ENCODE data around the gene CNST. TPM values are rescaled to one million over a fixed set of nuclear protein-coding genes. Genes with fewer than 3 reads are reported as not detected.

CNST gene
- total RNA-seq, 1 experiment from 2014 or later, result 19.8 TPM

GRCh38 chr1:246591958-246592357 is 25.7 kb downstream of the CNST start:
- no peak overlapping the region for H3K9ac ChIP-seq (ENCODE audit: extremely low read depth, insufficient read length, low read length)
- Mint-ChIP-seq H3K27ac (no peak overlapping the region; a peak in 1 of 7 replicates), H3K4me1 (no peaks in the 10 kb centered on the region), H3K4me3 (no peak overlapping the region), H3K36me3 (ENCODE audit: insufficient read depth in 1 of 3, low read depth in 3 of 3) (peaks cover 16 to 24% (median 22%) of the 10 kb centered on the region in 3 experiments), H3K27me3 (ENCODE audit: low read depth) (no peaks in the 10 kb centered on the region), H3K9me3 (peaks cover 7 to 9% of the 10 kb centered on the region in 2 experiments)
- no peaks in the 10 kb centered on the region for H3K4me1 ChIP-seq (ENCODE audit: insufficient read depth, low read length)
- no peak for DNase-seq
- H3K14ac ChIP-seq (ENCODE audit: insufficient read depth, low read length), result no peak overlapping the region
- no CpG with 5 or more reads among the region's 13 CpGs for WGBS (ENCODE audit: extremely low coverage, insufficient read length, low lambda C conversion rate)
- H2BK12ac ChIP-seq (ENCODE audit: insufficient read length, low read depth, low read length), result no peak overlapping the region
- H4K20me1 ChIP-seq (ENCODE audit: control insufficient read depth, insufficient read depth, insufficient read length), result no peaks in the 10 kb centered on the region
- no peak overlapping the region for H3T11ph ChIP-seq (ENCODE audit: low read length)
- no peak overlapping the region for H4K8ac ChIP-seq (replicated peaks; ENCODE audit: insufficient read length, low read depth, low read length)
- H4K5ac ChIP-seq (ENCODE audit: insufficient read length, low read depth, low read length), result no peak overlapping the region
- no peak overlapping the region for H2AFZ ChIP-seq (ENCODE audit: low read length)
- H3K56ac ChIP-seq (ENCODE audit: insufficient read length, low read depth, low read length), result no peak overlapping the region
- no peak overlapping the region for H3K4me2 ChIP-seq (ENCODE audit: insufficient read depth, insufficient read length, low read length)
- H3K23me2 ChIP-seq (ENCODE audit: insufficient read length, low read depth, low read length, poor library complexity, severe bottlenecking), result no peaks in the 10 kb centered on the region
- H3K79me2 ChIP-seq (ENCODE audit: insufficient read depth, low read length), result no peaks in the 10 kb centered on the region
- H3K4ac ChIP-seq (ENCODE audit: low read depth, low read length), result no peak overlapping the region
- no peak overlapping the region for H2BK120ac ChIP-seq (ENCODE audit: low read depth, low read length, poor library complexity, severe bottlenecking)
- no peaks in the 10 kb centered on the region for H3K27me3 ChIP-seq (ENCODE audit: insufficient read depth, low read length)
- H3K27ac ChIP-seq (ENCODE audit: insufficient read length, low read depth, low read length), result no peak overlapping the region
- H3K18ac ChIP-seq (ENCODE audit: insufficient read length, low read depth, low read length), result no peak overlapping the region
- H2BK20ac ChIP-seq (ENCODE audit: low read depth, low read length, poor library complexity, severe bottlenecking), result no peak overlapping the region
- no peak overlapping the region for H2BK5ac ChIP-seq (ENCODE audit: insufficient read length, low read length)
- no peak overlapping the region for H4K91ac ChIP-seq (ENCODE audit: insufficient read length, low read depth, low read length)
- no peak for TF ChIP-seq CTCF (conservative IDR thresholded peaks at IDR 0.05)
- no peak overlapping the region for H2AK5ac ChIP-seq (ENCODE audit: insufficient read length, low read length)
- H3K23ac ChIP-seq (ENCODE audit: insufficient read length, low read depth, low read length), result no peak overlapping the region
- H3K79me1 ChIP-seq (ENCODE audit: insufficient read depth, low read depth, low read length, poor library complexity, severe bottlenecking), result no peaks in the 10 kb centered on the region
- no peaks in the 10 kb centered on the region for H3K9me3 ChIP-seq (ENCODE audit: control insufficient read depth, low read depth, low read length)
- no peak overlapping the region for H2BK15ac ChIP-seq (ENCODE audit: low read depth, low read length)
